Epithelial cell of proximal tubule (primary cell): ENCODE measurements around the gene ZNF486. TPM values are rescaled to one million over a fixed set of nuclear protein-coding genes. Genes with fewer than 3 reads are reported as not detected.
"Not testable (repeated sequence)": the region's sequence is repeated elsewhere in the genome, so short reads cannot be mapped to it uniquely, and the experiment has no call there.

Experiments used
- DNase-seq: peaks from one replicate; pipeline ENCODE4 v3.0.0-alpha.2; 2011; ENCODE audit warnings: low read depth
- H3K4me3 ChIP-seq: 2 replicates; pipeline ENCODE4 v1.5.1; 2011; ENCODE audit warnings: low read depth, mild to moderate bottlenecking, low read length
- CTCF ChIP-seq: conservative IDR thresholded peaks from 2 replicates; pipeline ENCODE4 v1.5.1; 2012; ENCODE audit warnings: low read depth, mild to moderate bottlenecking, low read length
- total RNA-seq: library from RNA; depleted of rRNA; stranded (reverse); fragments of >200 nt; gene quantifications from 2 replicates; pipeline ENCODE4 v1.2.3, GENCODE V29; 2015

ZNF486 gene
- total RNA-seq, 1 donor from 2014 or later: 14.9 TPM

DNA sequence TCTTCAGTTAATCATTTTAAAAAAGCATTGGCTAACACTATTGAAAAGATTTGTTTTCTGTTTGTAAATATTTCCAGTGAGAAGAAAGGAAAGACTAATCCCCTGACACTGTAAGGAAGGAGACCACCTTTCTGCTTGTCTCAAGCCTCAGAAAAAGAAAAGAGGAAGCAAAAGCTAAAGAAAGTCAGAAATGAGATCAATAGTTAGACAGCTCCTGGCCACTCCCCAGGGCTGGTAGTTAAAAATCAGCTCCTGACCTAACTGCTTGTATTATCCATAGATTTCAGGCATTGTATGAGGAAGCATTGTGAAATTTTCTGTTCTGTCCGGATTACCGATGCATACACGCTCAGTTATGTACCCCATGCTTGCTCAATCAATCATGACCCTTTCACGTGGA, 76.6 kb downstream of the ZNF486 start:
- no peak for TF ChIP-seq CTCF
- H3K4me3 ChIP-seq: no peak overlapping the region
- no peak for DNase-seq

DNA sequence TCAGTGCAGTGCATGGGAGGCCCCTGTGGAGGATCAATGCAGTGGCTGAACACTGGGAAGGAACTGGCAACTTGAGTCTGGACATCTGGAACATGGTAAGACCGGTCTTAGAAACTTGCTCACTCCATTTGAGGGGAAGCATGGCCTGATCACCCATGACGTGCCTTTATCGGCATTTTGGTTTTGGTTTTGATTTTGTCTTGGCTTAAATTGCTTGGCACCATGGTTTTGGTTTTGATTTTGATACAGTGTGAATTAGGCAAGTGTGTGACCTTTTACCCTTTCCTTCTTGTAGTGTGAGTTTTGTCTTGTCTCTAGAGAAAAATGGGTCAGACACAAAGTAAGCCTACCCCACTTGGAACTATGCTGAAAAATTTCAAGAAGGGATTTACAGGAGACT, 77.3 kb downstream of the ZNF486 start:
- no peak overlapping the region for H3K4me3 ChIP-seq
- TF ChIP-seq CTCF: no peak
- DNase-seq: no peak

DNA sequence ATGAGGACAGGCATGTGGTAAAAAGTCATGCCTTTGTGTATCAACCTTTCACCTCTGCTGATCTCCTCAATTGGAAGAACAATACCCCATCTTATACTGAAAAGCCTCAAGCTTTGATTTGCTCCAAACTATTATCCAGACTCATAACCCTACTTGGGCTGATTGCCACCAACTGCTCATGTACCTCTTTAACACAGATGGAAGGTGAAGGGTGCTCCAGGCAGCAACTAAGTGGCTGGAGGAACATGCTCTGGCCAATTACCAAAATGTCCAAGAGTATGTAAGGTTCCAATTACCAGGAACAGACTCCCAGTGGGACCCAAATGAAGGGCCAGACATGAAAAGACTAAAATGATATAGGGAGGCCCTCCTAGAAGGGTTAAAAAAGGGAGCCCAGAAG, 78.3 kb downstream of the ZNF486 start:
- no peak overlapping the region for H3K4me3 ChIP-seq
- TF ChIP-seq CTCF: no peak
- no peak for DNase-seq

GRCh38 chr19:20247016-20247683, 80.1 kb downstream of the ZNF486 start:
- no peak for DNase-seq
- no peak overlapping the region for H3K4me3 ChIP-seq
- TF ChIP-seq CTCF: peak; percentile 47

- not testable (repeated sequence) for H3K4me3 ChIP-seq
These were observed 81.2 kb downstream of the ZNF486 start for GRCh38 chr19:20248258-20248657.

More at GRCh38 chr19:20248258-20248657, 81.2 kb downstream of the ZNF486 start:
- not testable (repeated sequence) for DNase-seq

Other genes with a start within 250 kb of the ZNF486 start
- gene ZNF682, start 127.7 kb upstream of the ZNF486 start, total RNA-seq: 1.7 and 2.8 TPM in 2 replicates
- gene ZNF90, start 89.2 kb upstream of the ZNF486 start, total RNA-seq: 3.6 and 5.9 TPM in 2 replicates